CD4-positive, alpha-beta T cell treated with Interleukin-4 for 4 hours (primary cell): ENCODE data around the gene GNE.
A peak's percentile ranks its signal among the peaks of the same experiment; 100 is the strongest.
"Not testable (repeated sequence)": the region's sequence is repeated elsewhere in the genome, so short reads cannot be mapped to it uniquely, and the experiment has no call there.

ENCODE experiments used
- DNase-seq: peaks from one replicate; pipeline ENCODE4 v3.0.0-alpha.2; 2020

GNE gene

GRCh38 chr9:36268007-36268427 lies 9.8 kb upstream of the GNE start:
- no peak for DNase-seq

- no peak for DNase-seq
Measured at GRCh38 chr9:36264896-36265295, 6.6 kb upstream of the GNE start.

- DNase-seq = no peak
Measured at GRCh38 chr9:36263683-36264082, 5.4 kb upstream of the GNE start.

GRCh38 chr9:36258996-36259533 lies 817 bp upstream of the GNE start:
- no peak for DNase-seq

GRCh38 chr9:36251428-36251827 lies 6.8 kb downstream of the GNE start:
- DNase-seq = no peak

- DNase-seq = no peak
Measured at GRCh38 chr9:36250079-36250478, 8.2 kb downstream of the GNE start.

GRCh38 chr9:36249189-36249588 lies 9.1 kb downstream of the GNE start:
- no peak for DNase-seq

GRCh38 chr9:36248061-36248460 lies 10.2 kb downstream of the GNE start:
- DNase-seq = peak; percentile 45

- DNase-seq = no peak
Measured at GRCh38 chr9:36247356-36247755, 10.9 kb downstream of the GNE start.

GRCh38 chr9:36245906-36246305 lies 12.3 kb downstream of the GNE start:
- DNase-seq = no peak

- not testable (repeated sequence) for DNase-seq
Measured at GRCh38 chr9:36239675-36240074, 18.6 kb downstream of the GNE start.

GRCh38 chr9:36239205-36239604 lies 19.0 kb downstream of the GNE start:
- not testable (repeated sequence) for DNase-seq

GRCh38 chr9:36237230-36237629 lies 21.0 kb downstream of the GNE start:
- DNase-seq = no peak

GRCh38 chr9:36222449-36222848 lies 35.8 kb downstream of the GNE start:
- no peak for DNase-seq

- DNase-seq = no peak
Measured at GRCh38 chr9:36221667-36222066, 36.6 kb downstream of the GNE start.

- peak; percentile 6 for DNase-seq
Measured at GRCh38 chr9:36218411-36218901, 39.8 kb downstream of the GNE start.

GRCh38 chr9:36218011-36218410 lies 40.2 kb downstream of the GNE start:
- DNase-seq = no peak

- no peak for DNase-seq
Measured at GRCh38 chr9:36217256-36217968, 40.8 kb downstream of the GNE start.

- DNase-seq = no peak
Measured at GRCh38 chr9:36214571-36214970, 43.7 kb downstream of the GNE start.

GRCh38 chr9:36213989-36214388 lies 44.3 kb downstream of the GNE start:
- DNase-seq = no peak

GRCh38 chr9:36213387-36213786 lies 44.9 kb downstream of the GNE start:
- DNase-seq = no peak

GRCh38 chr9:36211510-36211909 lies 46.7 kb downstream of the GNE start:
- no peak for DNase-seq

- DNase-seq = no peak
Measured at GRCh38 chr9:36210722-36211121, 47.5 kb downstream of the GNE start.

- no peak for DNase-seq
Measured at GRCh38 chr9:36208521-36209253, 49.6 kb downstream of the GNE start.
